GM19035 (cell line): ENCODE data around the gene RAB3B.
"Not testable (repeated sequence)": the region's sequence is repeated elsewhere in the genome, so short reads cannot be mapped to it uniquely, and the experiment has no call there.

Experiments
- ATAC-seq: cut with Tn5 transposase; IDR thresholded peaks from one replicate; pipeline ENCODE4 v1.9.1; 2021; ENCODE audit not compliant: unreplicated experiment

Gene RAB3B

DNA sequence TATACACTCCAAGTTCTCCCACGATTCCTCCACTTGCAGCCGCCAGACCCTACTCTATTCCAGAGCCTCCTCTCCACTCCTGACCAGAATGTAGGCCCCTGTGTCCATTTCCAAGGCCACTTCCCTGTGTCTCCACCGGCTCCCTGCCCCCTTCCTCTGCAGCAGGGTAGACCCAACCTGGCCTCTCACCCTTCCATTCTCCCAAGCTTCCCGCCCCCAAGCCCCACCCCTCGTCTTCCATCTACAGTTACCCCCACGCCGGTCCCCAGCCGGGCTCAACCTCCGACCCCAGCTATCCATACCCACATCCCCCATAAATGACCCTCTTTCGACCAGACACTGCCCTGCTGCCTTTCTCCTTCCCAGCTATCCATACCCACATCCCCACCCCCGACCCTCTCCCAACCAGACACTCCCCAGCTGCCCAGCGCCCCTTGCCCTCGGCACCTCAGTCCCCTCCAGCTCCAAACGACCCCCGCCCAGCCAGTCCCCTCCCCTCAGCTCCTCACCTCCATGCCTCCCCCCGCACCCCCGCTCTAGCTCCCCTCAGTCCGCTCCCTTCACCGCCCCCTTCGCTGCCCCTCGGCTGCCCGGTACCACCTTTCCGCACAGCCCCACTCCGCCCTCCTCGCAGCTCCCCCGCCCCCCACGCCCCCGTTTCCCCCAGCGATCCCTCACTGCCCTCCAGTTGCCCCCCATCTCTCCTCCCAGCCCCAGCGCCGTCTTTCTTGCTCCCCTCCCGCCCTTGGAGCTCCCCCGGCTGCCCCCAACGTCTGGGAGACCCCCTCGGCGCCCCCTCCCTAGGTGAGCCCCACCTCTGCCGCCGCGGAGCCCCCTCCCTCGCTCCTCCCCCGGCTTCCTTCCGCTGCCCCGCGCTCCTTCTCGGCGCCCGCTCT is 670 bp downstream of the RAB3B start:
- ATAC-seq, result no peak

DNA sequence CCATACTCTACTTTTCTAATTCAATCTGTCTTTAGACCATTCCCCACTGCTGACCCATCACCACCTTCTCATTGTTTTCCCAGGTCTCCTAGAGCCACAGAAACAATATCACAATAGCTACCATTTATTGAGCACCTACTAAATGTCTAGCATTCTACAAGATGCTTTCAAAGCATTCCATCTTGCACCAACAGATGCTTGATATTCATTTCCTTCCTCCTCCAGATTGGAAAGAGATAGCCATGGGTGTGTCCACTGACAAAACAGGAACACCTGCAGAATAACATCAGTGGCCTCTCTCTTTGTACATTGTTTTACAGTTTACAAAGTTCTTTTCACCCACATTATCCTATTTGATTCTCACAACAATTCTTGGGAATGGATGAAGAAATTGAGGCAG is 2.2 kb downstream of the RAB3B start:
- no peak for ATAC-seq

DNA sequence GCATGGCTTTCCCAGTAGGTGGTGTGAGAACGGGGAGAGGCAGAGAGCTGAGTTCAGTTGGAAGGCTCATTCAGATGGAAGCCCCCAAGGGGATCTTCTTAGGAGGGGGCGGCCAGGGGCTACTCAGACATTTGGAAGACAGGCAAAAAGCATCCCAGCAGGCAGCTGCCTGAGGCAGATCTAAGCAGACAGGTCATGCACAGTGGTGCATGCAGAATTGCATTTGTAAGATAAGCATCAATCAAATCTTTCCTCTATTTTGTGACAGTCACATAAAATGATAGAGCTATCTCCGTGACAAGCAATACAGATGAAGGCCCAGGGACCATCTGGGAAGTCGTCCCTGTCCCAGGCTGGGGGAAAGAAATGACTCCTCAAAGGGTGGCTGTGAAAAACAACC is 3.8 kb downstream of the RAB3B start:
- no peak for ATAC-seq

DNA sequence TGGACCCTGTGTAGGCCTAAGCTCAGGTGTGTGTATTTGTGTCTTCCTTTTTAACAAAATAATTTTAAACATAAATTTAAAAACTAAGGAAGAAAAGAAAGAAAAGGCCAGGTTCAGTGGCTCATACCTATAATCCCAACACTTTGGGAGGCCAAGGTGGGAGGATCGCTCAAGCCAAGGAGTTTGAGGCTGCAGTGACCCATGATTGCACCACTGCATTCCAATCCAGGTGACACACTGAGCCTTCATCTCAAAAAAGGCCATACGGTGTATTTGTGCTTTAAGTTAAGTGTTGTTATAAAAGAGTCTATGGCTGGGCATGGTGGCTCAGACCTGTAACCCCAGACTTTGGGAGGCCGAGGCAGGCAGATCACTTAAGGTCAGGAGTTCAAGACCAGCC is 8.3 kb downstream of the RAB3B start:
- no peak for ATAC-seq

DNA sequence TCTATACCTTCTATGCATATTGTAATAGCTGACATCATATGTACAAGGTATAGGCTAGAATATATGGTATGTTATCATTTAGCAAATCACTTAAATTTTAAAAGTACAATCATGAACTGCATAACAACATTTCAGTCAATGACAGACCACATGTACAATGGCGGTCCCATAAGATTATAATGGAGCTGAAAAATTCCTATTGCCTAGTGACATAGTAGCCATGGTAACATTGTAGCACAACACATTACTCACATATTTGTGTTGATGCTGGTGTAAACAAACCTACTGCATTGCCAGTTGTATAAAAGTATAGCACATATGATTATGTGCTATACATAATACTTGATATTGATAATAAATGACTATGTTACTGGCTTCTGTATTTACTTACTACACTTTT is 8.9 kb downstream of the RAB3B start:
- no peak for ATAC-seq

DNA sequence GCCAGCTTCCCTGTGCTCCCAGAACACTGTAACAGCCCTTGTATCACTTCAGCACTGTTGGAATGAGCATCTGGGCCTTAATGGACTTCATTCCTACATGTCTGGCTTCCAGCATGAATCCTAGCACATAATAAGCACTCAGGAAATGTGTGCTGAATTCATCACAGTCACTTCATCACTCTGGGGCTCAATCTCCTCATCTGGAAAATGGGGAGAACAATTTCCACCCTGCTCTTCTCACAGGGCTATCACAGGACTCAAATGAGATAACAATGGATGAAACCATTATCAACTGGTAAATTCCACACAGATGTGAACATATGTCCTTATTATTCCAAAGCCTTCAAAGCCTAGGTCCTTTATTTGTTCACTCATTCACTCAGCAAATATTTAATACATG is 12.4 kb downstream of the RAB3B start:
- no peak for ATAC-seq

DNA sequence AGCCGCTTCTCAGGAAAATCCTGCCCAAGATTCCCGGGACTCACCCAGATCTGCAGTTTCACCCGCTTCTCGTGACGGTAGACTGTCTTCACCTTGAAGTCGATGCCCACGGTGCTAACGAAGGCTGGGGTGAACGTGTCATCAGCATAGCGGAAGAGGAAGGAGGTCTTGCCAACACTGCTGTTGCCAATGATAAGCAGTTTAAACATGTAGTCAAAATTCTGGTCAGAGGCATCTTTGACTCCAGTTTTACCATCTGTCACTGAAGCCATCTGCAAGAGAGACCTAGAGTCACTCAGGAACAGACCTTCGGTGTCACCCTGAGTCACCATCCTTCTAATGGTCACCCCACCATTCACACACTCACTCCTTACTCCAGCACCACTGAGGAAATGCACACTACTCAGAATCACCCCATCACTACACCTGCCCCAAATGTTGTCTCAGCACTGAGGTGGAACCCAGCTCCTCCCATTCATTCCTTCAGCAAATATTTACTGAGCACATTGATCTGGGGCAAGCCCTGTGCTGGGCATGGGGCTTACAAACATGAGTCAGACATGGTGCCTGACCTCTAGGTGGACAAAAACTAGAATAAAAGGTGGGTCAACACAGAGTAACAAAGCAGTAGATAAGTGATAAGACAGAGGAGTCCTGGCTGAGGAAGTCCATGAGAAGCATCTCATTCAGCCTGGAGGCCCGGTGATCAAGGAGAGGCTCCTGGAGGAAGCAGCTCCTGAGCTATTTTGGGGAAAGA is 13.5 kb downstream of the RAB3B start:
- ATAC-seq, result no peak

DNA sequence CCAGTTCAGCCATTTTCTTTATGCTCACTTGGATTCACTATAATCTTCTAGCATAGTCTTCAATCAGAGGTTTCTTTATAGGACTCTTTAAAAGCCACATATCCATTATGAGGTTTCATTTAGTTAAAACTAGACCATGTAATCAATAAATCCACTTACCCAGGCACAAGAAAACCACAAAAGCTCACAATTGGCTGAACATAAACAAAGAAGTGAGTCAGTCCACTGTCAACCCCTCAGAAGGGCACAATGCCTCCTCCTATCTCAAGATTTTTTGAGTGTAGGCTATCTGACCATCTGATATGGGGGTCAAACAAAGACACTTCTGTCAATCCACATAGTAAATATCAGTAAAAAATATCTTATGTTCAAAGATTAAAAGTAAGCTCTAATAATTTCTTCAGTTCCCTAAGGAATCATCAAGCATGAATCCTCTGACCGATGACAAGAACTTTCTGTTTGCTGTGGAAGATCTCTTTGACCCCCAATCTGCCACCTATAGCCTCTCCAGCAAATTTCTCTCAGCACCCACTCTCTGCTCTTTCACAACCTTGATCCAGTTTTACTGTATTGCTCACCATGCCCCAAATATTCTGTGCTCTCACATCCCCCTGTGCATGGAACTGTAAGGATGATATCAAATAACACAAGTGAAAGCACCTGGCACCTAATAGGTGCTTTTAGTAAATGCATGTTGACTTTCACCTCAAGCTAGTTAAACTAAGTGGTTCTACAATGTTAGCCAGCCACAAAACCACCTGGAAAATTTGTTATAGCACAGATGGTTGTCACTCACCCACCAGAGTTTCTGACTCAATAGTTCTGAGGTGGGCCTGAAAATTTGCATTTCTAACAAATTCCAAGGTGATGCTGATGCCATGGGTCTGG is 16.7 kb downstream of the RAB3B start:
- no peak for ATAC-seq

DNA sequence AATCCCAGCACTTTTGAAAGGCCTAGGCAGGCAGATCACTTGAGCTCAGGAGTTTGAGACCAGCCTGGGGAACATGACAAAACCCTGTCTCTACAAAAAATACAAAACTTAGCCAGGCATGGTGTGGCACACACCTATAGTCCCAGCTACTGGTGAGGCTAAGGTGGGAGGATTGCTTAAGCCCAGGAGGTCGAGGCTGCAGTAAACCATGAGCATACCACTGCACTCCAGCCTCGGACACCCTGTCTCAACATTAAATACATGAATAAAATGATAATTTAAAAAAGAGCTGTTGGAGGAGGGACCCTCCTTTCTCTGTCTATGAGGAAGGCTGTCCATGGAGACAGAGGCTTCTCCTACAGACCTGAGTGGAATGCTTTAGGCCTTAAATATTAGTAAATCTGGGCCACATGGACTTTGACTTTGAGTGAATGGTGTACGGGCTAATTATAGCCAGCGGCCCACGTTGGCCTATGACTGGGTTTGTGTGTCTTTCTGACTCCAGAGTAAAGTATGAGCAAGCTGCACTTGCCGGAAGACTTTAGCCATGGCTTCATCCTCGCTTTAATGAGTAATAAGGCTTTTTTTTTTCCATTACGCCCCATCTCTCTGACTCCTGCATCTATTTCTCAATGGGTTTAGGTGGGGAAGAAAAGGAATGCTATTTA is 21.3 kb downstream of the RAB3B start:
- ATAC-seq, result no peak

DNA sequence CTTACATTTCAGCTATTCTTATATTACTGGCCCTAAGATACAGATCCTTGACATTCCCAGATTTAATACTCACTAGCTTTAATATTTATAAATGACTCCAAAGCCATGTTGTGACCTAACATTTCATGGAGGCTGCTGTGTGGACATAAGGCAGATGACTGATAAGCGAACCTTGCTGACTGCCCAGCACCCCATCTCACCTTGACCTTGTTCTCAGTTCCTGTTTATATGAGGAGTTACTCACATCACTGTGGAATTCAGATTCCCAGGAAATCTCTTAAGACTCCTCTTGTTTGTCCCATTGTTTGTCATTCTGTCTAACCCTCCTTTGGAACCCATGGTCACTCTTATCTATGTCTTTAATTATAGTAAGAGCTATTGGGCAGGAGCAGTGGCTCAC is 21.9 kb downstream of the RAB3B start:
- no peak for ATAC-seq

DNA sequence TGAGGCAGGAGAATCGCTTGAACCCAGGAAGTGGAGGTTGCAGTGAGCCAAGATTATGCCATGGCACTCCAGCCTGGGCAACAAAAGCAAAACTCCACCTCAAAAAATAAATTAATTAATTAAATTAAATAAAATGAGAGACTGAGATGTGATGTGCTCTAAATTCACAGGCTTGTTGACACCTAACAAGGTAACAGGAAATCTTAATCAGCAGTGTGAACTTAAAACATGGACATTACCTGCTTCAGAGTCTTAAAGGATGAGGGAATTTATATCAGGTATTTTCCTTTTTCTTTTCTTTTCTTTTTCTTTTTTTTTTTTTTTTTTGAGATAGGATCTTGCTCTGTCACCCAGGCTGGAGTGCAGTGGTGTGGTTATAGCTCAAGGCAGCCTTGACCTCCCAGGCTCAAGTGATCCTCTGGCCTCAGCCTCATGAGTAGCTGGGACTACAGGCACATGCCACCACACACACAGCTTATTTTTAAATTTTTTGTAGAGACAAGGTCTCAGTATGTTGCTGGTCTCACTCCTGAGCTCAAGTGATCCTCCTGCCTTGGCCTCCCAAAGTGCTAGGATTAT is 23.2 kb downstream of the RAB3B start:
- not testable (repeated sequence) for ATAC-seq

DNA sequence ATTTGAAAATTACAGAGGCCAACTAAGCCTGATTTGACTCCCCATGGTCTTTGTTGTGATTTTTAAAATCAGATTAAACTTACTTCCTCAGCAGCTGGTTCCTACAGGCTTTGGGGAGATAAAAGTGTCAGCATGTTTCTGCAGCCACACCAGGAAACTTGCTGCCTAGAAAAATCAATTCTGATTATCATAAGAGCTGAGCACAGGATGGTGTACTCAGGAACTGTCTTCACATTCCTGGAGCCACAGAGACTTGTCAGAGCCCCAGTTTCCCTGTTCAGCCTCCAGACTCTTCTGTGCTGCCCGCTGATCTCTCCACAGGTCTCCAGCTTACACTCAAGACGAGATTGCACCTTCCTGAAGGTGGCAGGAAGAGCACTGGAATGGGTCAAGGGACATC is 23.9 kb downstream of the RAB3B start:
- ATAC-seq, result no peak

DNA sequence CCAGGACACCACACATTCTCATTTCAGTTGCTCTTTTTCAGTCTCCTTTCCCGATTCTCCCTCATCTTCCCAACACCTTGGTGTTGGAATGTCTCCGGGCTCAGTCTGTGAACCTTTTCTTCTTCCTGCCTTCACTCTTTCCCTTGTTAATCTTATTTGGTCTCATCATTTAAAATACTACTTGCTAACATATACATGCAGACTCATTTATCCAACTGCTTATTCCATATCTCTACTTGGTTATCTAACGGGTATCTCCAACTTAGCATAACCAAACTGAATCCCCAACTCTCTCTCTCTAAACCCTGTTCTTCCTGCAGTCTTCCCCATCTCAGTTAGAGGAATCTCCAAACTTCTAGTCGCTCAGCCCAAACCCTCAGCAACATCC is 26.2 kb downstream of the RAB3B start:
- ATAC-seq, result no peak

DNA sequence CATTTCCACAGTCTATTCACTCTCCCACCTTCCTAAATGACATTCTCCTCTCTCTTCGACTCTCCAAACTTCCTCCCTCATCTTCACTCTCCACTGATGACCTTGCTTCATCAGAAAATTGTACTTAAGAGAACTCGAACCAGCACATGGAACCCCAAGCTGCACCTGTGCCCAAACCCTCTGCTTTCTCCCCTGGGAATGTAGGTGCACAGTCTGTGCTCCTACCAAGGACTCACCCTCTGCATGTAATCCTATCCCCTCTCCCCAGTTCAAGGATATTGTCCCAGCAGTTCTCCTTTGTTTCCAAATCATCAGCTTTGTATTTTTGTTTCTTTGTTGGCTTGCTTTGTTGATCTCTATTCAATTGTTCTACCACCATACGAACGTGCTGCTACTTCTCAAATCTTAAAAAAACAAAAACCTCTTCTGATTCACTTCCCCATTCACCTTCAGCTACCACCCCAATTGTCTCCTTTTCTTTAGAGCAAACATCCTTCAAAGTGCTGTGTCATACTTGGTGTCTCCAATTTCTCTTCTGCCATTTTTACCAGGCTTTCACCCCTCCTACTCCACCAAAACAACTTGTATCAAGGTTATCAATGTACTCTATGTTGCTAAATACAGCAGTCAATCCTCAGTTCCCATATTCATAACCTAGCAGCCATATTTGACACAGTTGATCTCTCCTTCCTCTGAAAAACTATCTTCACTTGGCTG is 26.8 kb downstream of the RAB3B start:
- ATAC-seq, result no peak

DNA sequence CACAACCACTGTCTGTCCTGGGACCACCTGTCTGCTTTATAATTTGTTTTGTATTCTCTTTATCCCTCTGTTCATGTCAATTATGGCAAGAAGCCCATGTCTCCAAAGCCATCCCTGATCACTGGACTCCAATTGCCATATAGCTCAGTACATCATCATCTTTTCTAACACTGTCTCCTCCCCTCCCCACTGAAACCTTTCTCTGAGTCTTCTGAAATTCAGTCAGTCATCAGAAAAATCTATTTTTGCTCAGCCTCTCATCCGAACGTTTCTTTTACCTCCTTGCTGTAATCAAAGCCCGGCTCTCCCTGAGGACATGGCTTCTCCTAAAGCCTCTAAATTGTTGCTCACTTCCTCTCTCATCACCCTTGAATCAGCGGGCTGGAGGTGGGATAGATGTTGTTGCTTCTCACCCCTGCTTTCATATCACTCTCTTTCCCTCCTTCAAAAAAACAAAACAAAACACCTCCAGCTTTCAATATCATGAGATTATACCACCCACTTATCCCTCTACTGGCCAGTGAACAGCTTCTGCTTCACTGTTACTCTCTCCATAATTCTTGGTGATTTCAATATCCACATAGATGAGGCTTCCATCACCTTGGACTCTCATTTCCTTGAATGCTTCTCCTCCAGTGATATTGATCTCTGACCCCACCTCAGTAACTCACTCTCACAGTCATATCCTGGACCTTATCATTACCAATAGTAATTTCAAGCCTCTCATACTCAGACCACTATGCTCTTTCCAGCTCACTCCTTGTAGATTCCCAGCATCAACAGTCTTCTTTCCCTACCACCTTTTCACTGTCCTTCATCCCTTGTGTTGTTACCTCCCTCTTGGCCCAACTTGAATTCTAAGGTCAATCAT is 27.8 kb downstream of the RAB3B start:
- no peak for ATAC-seq

DNA sequence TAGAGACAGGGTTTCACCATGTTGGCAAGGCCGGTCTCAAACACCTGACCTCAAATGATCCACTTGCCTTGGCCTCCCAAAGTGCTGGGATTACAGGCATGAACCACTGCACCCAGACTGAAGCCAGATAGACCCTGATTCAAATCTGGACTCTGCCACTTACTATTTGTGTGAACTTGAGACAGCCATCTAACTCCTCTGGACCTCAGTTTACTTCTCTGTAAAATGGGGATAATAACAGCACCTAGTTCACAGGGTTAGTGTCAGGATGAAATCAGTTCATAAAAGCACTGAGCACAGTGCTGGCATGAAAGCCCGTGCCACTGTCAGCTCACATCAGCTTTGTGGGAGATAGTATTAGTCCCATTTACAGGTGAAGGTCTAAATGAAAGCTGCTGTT is 28.5 kb downstream of the RAB3B start:
- no peak for ATAC-seq

DNA sequence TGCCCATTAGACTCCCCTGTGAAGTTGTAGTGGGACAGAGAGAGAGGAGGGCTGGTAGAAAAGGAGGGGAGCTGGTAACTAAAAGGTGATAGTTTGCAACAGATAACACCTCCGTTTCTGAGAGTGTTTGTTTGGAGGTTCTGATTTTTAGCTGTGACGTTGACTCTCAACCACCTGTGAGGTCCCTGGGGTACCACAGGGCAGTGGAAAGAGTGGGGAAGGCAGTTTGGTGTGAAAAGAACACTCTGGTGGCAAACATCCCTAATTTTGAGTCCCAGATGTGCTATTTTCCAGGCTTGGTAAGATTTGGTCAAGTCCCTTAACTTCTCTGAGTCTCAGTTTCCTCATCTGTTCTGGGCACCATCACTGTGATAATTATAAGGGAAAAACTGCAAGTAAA is 29.3 kb downstream of the RAB3B start:
- no peak for ATAC-seq

DNA sequence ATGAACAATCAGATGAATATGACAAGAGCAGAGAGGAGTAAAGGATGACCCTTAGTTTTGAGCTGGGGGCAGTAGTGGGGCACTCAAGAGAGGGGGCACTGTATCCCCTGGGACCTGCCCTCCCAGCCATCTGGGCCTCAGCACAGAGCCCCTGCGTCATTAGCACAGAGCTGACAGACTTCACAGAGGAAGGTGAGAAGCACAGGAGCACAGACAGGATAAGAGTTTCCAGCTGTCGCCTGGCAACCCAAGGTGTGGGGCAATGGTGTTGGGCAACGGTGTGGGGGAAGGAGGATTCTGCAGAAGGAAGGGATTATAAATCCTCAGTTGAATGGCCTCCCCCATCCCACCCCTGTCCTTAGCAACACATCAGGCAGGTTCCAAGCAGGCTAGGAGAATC is 30.2 kb downstream of the RAB3B start:
- ATAC-seq, result no peak

DNA sequence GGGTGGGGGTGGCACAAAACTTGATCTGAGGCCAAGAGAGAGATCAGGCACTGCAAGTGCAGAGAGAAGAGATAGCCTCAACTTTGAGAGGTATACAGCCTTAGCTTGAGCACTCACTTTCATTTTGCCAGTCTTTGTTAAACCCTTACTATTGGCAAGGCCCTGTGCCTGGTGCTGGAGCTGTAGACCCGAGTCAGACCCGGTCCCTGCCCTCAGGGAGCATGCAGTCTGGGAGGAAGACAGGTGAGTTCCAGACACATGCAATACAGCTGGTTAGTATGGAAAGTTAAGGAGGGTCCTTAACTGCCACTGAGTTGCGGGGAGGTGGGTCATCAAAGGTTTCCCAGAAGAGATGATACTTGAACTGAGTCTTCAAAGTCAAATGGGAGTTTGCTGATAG is 31.7 kb downstream of the RAB3B start:
- no peak for ATAC-seq
